ENCODE results near the gene EPB41L3. TPM values are rescaled to one million over a fixed set of nuclear protein-coding genes. Genes with fewer than 3 reads are reported as not detected.
"Not testable (repeated sequence)": the region's sequence is repeated elsewhere in the genome, so short reads cannot be mapped to it uniquely, and the experiment has no call there.

EPB41L3 gene
- under 1 TPM; 0.73 to 0.86 TPM for total RNA-seq

DNA sequence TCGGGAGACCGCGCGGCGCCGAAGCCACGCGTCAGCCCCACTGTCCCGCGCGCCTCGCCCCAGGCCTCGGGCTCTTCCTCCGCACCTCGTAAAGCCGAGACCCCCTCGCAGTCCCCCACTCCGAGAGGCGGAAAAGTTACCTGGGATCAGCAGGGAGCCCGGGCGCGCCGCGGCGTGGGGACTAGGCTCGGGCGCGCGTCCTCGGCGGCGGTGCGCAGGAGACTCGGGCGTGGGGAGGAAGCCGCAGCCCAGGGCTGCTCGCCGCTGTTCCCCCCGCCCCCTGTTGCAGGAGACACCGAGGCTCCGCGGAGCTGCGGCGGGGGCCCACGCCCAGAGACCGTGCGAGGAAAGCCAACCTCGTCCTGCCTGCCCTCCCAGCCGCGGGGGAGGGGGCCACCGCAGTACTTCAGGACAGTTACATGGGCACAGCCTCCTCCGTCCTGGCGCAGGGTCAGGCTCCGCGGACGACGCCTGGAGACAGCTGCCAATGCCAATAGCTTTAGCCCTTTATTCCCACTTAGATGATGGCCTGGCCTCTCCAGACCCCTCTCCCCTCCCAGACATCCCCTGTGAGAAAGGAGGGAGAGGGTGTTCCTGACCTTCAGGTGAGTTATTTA is at the start of gene EPB41L3:
Gene EPB41L3 (minus strand): TSS at position 225 of the 617 bp plus-strand sequence. CDS start 54,814 bp downstream, outside the sequence.
- H3K9me3 Mint-ChIP-seq: no peaks in the 10 kb centered on the region
- ChIA-PET POLR2A (no interaction called here), CTCF (no interaction called here)
- peaks cover 30% of the 10 kb centered on the region for H3K27me3 Mint-ChIP-seq
- DNase-seq: no peak
- no peak within 1 kb of the TSS for H3K4me3 Mint-ChIP-seq
- no peak within 1 kb of the TSS for H3K27ac Mint-ChIP-seq
- no peaks in the 10 kb centered on the region for H3K36me3 Mint-ChIP-seq (ENCODE audit: low read depth)
- H3K4me1 Mint-ChIP-seq: peaks cover 3% of the 10 kb centered on the region

DNA sequence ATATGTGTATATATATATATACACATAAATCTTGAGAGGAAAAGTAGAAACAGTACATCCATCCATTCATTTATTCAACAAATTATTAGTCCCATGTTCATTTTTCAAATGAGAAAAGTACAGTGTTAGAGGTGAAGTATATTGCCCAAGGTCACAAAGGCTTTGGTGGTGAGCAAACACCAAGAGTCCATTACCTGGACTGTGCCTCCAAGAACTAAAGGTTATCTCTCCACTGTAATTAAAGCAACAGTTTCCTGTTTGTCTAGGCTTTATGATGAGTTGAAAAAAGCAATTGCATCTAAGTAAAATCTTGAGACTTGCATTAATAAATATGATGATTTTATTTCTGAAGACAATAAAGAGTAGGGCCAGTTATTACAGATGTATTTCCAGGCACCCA is 44.7 kb upstream of the EPB41L3 start:
- DNase-seq: no peak
- H3K4me3 Mint-ChIP-seq: no peak overlapping the region
- no peaks in the 10 kb centered on the region for H3K36me3 Mint-ChIP-seq (ENCODE audit: low read depth)
- ChIA-PET POLR2A (no interaction called here), CTCF (no interaction called here)
- H3K4me1 Mint-ChIP-seq: no peaks in the 10 kb centered on the region
- no peaks in the 10 kb centered on the region for H3K27me3 Mint-ChIP-seq
- no peak overlapping the region for H3K27ac Mint-ChIP-seq
- peaks cover 2% of the 10 kb centered on the region for H3K9me3 Mint-ChIP-seq

DNA sequence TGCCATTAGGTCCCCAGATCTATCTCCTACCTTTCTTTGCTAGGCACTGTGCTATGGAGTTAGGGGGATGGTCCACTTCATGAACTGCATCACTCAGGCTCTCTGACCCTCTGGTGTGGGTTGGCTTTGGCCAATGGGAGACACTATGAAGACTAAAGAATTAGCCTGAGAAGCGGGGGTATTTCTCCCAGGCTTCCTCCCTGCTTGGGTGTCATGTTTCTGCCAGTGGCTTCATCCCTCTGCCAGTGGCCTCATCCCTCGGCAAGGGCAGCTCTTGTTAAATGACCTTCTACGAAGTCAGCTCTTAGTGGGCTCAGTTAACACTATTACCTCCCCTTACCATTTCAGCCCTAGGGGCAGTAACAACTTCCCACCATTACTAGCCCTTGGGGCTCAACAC is 41.9 kb upstream of the EPB41L3 start:
- H3K36me3 Mint-ChIP-seq (ENCODE audit: low read depth): no peaks in the 10 kb centered on the region
- DNase-seq: no peak
- POLR2A ChIA-PET: no interaction called here
- H3K27ac Mint-ChIP-seq: no peak overlapping the region
- no peaks in the 10 kb centered on the region for H3K4me1 Mint-ChIP-seq
- H3K4me3 Mint-ChIP-seq: no peak overlapping the region
- no peaks in the 10 kb centered on the region for H3K27me3 Mint-ChIP-seq
- no peaks in the 10 kb centered on the region for H3K9me3 Mint-ChIP-seq
- CTCF ChIA-PET: no interaction called here

DNA sequence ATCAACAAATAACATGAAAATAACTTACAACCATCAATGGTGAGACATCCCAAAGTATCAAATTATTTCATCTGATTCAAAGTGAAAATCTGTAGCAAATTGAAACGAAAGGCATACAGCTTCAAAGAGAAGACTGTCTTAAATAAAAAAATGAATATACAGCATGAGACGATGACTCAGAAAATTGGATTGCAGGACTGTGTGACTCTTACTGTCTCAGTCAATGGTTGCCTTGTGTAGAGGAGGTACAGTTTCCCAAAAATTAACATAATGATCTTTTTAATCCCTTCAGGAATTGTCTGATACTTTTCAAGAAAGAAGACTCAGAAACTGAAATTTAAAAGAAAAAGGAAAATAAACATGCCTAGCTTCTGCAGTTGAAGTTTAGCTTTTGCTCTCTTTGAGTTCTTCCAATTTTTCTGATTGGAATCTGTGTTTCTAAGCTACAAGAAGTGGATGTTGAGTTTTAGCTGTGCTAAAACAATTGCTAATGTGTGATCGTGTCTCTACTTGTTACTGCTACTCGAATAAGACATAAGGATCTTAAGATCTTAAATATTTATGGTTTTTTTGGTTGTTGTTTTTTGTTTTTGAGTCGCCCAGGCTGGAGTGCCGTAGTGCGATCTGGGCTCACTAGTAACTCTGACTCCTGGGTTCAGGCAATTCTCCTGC is 41.1 kb upstream of the EPB41L3 start:
- Mint-ChIP-seq H3K27me3 (no peaks in the 10 kb centered on the region), H3K27ac (no peak overlapping the region), H3K9me3 (no peaks in the 10 kb centered on the region), H3K4me1 (no peaks in the 10 kb centered on the region), H3K4me3 (no peak overlapping the region), H3K36me3 (ENCODE audit: low read depth) (no peaks in the 10 kb centered on the region)
- CTCF ChIA-PET: no interaction called here
- POLR2A ChIA-PET: no interaction called here
- no peak for DNase-seq

DNA sequence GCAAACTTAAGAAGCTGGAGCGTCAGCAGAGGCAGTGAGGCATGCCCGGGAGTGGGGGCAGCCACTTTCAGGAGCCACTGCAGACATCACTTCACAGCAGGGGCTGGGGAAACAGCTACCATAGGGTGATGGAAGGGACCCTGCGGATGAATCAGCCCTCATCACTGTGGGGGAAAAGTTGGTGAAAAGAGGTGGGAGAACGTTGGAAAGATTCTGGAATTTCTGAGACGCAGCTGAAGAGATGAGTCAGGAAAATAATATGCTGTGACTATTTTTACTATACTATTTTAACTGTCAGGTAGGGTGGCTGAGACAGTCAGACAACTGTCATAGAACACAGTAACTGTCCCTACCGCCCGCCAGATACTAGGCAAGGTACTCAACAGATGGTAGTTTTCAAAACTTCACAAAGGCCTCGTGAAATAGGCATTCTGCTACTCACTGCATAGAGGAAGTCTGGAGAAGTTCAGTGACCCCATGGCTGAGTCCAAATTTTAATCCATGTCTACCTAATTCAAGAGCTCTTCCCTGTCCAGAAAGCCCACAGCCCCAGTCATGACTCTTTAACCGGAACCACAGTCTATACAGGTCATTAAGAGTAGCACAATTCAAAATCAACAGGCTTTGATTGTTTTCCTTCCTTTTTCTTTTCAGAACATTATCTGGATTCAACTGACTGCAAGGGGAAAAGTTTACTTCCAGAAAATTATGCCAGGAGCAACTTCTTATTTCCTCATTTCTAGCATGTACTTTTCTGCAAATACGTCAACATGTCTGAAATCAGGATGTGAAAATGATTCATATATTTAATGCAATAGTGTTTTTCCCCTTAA is 39.3 kb upstream of the EPB41L3 start:
- Mint-ChIP-seq H3K4me3 (no peak overlapping the region), H3K27me3 (no peaks in the 10 kb centered on the region), H3K36me3 (ENCODE audit: low read depth) (no peaks in the 10 kb centered on the region), H3K27ac (no peak overlapping the region), H3K9me3 (no peaks in the 10 kb centered on the region), H3K4me1 (no peaks in the 10 kb centered on the region)
- ChIA-PET POLR2A (no interaction called here), CTCF (no interaction called here)
- DNase-seq: no peak

DNA sequence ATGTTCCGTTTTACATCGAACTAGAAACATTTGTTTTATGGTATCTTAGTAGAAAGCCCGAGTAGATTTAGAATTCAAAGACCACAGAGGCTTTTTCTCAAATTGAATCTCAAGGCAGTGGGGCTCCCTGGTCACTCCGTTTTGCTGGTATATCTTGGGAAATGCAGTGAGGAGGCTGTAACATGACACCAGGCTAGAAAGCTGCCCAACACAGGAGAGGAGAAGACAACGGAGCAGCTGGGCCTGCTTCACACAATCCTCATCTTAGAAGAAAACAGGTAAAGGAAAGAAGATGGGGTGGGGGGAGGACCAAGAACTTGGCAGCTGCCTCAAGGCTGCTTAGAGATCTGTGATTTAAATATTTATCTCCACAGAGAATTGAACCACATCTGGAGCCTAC is 38.3 kb upstream of the EPB41L3 start:
- no peak overlapping the region for H3K4me3 Mint-ChIP-seq
- H3K27me3 Mint-ChIP-seq: no peaks in the 10 kb centered on the region
- DNase-seq: no peak
- ChIA-PET CTCF (no interaction called here), POLR2A (no interaction called here)
- H3K9me3 Mint-ChIP-seq: no peaks in the 10 kb centered on the region
- no peaks in the 10 kb centered on the region for H3K4me1 Mint-ChIP-seq
- H3K27ac Mint-ChIP-seq: no peak overlapping the region
- H3K36me3 Mint-ChIP-seq (ENCODE audit: low read depth): no peaks in the 10 kb centered on the region

DNA sequence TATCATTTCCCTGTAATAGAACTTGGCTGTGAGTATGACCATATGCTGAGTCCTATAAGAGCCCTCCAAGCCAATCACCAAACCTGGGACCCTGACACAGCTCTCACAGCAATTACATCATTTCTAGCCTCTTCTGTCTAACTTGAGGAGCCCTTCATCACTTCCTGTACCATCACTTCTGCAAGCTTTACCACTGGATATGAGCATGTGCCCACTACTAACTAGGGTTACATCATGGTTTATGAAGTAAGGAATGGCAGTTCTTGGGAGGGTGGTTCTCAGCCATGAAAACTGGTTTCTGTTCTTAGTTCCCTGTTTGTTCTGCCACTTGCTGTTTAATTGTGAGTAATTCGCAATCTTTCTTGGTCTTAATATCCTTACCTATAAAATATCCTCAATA is 31.0 kb upstream of the EPB41L3 start:
- no peaks in the 10 kb centered on the region for H3K4me1 Mint-ChIP-seq
- DNase-seq: no peak
- CTCF ChIA-PET: no interaction called here

DNA sequence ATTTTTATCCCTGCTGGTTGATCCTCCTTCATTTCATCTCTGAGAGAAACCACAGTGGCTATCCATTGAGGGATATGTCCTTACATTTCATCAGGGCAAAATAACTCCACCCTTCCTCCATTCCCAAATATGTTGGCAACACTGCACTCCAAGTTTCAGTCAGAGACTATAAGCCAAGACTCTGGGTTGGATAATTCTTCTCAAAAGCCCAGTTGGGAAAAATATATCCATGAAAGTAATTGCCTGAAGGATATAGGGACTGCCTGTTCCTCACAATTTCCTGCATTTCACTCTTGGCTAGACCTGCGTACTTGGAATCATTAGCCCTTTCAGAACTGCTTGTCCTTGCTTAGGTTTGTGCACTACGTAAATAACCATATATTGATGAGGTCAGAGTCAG is 27.9 kb upstream of the EPB41L3 start:
- H3K4me1 Mint-ChIP-seq: no peaks in the 10 kb centered on the region
- H3K27me3 Mint-ChIP-seq: no peaks in the 10 kb centered on the region
- no peak overlapping the region for H3K27ac Mint-ChIP-seq
- no peak for DNase-seq
- ChIA-PET POLR2A (no interaction called here), CTCF (no interaction called here)
- H3K9me3 Mint-ChIP-seq: no peaks in the 10 kb centered on the region
- no peak overlapping the region for H3K4me3 Mint-ChIP-seq
- H3K36me3 Mint-ChIP-seq (ENCODE audit: low read depth): no peaks in the 10 kb centered on the region

More for the DNA sequence above, 31.0 kb upstream of the EPB41L3 start:
- POLR2A ChIA-PET: no interaction called here
- no peaks in the 10 kb centered on the region for H3K27me3 Mint-ChIP-seq
- no peaks in the 10 kb centered on the region for H3K36me3 Mint-ChIP-seq (ENCODE audit: low read depth)
- H3K27ac Mint-ChIP-seq: no peak overlapping the region
- H3K4me3 Mint-ChIP-seq: no peak overlapping the region
- H3K9me3 Mint-ChIP-seq: no peaks in the 10 kb centered on the region

DNA sequence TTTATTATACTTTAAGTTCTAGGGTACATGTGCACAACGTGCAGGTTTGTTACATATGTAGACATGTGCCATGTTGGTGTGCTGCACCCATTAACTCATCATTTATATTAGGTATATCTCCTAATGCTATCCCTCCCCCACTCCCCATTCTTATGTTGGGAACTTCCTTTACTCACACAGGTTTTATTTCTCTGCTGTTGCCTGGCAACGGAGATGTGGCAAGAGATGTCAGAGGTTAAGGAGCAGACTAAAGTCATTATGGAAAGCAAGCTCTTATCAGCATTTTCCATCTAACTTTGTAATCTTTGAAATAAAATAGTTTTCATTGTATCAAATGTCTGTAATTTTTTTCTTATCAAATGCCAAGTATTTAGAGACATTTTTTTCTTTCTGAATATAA is 26.8 kb upstream of the EPB41L3 start:
- H3K27me3 Mint-ChIP-seq; H3K27ac Mint-ChIP-seq; DNase-seq; H3K9me3 Mint-ChIP-seq; H3K4me1 Mint-ChIP-seq; CTCF ChIA-PET; POLR2A ChIA-PET; H3K4me3 Mint-ChIP-seq; H3K36me3 Mint-ChIP-seq (ENCODE audit: low read depth): not testable (repeated sequence)

DNA sequence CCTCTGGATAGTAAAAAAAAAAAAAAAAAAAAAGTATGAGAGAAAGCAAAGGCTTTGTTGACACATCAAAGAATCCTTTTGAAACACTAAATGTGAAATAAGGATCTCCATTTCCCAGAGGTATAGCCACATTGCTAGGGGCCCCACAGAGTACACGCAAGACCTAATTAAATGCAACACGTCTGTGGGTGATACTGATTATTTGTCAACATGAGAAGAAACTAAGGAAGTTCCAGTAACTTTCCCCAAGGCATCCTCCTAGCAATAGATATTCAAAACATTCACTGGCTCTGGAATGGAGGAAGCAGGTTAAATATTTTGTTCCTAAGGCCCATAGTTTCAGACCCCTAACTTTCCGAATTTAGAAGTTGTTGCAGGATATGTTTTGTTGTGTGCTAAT is 24.6 kb upstream of the EPB41L3 start:
- H3K27me3 Mint-ChIP-seq: no peaks in the 10 kb centered on the region
- ChIA-PET POLR2A (no interaction called here), CTCF (no interaction called here)
- H3K4me3 Mint-ChIP-seq: no peak overlapping the region
- H3K27ac Mint-ChIP-seq: no peak overlapping the region
- DNase-seq: no peak
- H3K9me3 Mint-ChIP-seq: no peaks in the 10 kb centered on the region
- no peaks in the 10 kb centered on the region for H3K4me1 Mint-ChIP-seq
- H3K36me3 Mint-ChIP-seq (ENCODE audit: low read depth): no peaks in the 10 kb centered on the region

DNA sequence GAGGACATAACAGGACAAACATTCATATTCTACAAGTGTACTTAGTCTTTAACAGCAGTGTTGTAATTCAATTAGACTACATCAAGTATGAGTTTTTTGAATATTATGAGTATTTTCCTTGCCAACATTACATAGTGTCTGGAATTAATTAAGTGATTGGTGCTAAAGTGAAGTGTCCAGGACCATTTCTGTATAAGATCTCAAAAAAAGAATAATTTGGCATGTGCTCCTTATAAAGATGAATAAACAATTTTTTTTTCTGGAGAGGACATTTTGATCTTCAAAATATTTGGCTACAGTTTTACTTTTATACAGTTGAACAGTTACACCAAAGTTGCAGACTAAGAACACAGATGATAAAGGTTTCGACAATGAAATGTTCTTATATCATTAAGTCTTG is 15.1 kb upstream of the EPB41L3 start:
- CTCF ChIA-PET: no interaction called here
- Mint-ChIP-seq H3K27me3 (no peaks in the 10 kb centered on the region), H3K27ac (no peak overlapping the region), H3K4me3 (no peak overlapping the region), H3K4me1 (no peaks in the 10 kb centered on the region), H3K36me3 (ENCODE audit: low read depth) (no peaks in the 10 kb centered on the region), H3K9me3 (no peaks in the 10 kb centered on the region)
- DNase-seq: no peak
- POLR2A ChIA-PET: no interaction called here

DNA sequence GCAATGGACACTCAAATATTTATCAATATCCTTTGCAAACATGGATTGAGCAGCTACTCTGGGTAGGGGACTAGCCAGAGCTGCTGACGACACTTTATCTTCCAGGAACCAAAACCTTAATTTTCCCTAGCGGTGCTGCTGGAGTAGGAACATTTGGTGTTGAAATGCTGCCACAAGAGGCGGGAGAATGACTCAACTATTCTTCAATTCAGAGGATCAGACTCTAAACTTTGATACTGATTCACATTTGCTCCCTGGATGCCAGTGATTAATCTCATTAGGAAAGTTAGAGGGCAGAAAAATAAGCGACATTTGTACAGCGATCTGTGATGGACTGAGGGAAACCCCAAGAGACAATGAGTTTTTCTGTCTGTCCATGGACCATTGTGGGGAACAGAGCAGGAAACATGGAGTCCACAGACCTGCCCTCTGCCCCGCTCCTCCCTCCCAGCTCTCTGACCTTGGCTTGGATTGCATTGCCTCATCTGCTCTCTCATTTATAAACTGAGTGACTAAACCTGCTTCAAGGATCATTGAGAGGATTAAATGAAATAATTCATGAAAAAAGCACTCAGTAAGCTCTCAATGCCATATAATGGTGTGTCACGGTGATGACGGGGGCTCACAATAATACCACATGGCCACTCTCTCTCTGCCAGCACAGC is 12.6 kb upstream of the EPB41L3 start:
- DNase-seq: no peak
- ChIA-PET CTCF (no interaction called here), POLR2A (no interaction called here)
- H3K4me3 Mint-ChIP-seq: no peak overlapping the region
- no peaks in the 10 kb centered on the region for H3K9me3 Mint-ChIP-seq
- no peak overlapping the region for H3K27ac Mint-ChIP-seq
- H3K36me3 Mint-ChIP-seq (ENCODE audit: low read depth): no peaks in the 10 kb centered on the region
- H3K4me1 Mint-ChIP-seq: no peaks in the 10 kb centered on the region
- H3K27me3 Mint-ChIP-seq: no peaks in the 10 kb centered on the region

DNA sequence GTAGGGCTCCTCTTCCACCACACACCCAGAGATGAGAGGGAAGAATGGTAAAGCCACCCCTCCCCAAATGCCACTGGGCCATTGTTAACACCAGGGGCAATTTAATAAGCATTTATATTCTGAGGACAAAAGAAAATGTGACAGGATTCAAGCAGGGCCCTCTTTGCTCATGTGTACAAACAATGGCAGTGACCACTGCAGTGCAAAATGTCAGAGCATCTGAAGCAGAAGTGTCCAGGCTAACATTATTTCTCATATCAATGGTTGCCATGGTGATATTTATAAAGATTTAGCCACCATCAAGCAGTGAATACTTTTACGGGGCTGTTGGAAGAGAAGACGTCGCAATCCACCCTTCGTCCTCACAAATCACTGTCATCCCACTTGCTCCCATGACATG is 10.8 kb upstream of the EPB41L3 start:
- CTCF ChIA-PET: no interaction called here
- DNase-seq: no peak
- H3K27me3 Mint-ChIP-seq: peaks cover 2% of the 10 kb centered on the region
- H3K4me3 Mint-ChIP-seq: no peak overlapping the region
- H3K9me3 Mint-ChIP-seq: no peaks in the 10 kb centered on the region
- no peak overlapping the region for H3K27ac Mint-ChIP-seq
- POLR2A ChIA-PET: no interaction called here
- H3K36me3 Mint-ChIP-seq (ENCODE audit: low read depth): no peaks in the 10 kb centered on the region
- no peaks in the 10 kb centered on the region for H3K4me1 Mint-ChIP-seq
